ENCODE measurements around the gene MYO18B.

The MYO18B gene

DNA sequence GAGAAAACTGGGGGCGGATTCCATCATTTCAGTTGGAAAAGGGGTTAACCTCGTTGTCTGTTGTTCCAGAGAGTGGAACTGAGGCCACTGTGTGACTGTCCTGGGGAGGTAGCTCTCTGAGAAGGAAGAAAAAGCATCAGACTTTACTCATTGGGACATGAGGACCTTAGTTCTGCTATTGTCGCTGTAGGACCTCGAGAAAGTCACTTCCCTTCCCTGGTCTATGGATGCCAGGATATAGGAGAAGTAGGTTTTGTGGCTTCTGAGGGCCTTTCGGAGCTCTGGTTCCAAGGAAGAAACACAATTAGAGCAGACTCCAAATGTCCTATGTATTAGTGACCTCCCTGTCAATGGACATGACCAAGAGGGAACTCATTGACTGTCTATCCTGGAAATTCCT is 6.2 kb downstream of the MYO18B start:
- no peak for DNase-seq (ENCODE audit: low read depth in 2 of 2)

DNA sequence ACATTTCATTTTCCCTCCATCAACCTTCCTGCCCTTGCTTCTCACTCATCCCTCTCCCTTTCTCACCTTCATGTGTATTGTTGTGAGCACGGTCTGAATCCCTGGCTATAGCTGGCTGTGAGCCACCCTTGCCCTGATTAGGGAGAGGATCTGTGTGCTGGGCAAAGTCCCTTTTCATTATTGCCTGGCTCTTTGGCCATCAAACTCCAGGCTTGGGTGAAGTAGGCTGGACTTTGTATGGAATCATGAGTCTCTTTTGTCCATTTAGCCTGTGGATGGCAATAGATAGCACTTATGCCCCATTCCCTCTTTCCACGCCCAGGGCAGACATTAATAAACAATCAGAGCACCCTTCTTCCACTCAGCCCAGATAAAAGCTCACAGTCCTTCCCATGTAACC is 6.7 kb downstream of the MYO18B start:
- no peak for DNase-seq (ENCODE audit: low read depth in 2 of 2)

GRCh38 chr22:25749420-25750169 is 7.6 kb downstream of the MYO18B start:
- DNase-seq (ENCODE audit: low read depth in 2 of 2) = peak; percentile 29 to 39

DNA sequence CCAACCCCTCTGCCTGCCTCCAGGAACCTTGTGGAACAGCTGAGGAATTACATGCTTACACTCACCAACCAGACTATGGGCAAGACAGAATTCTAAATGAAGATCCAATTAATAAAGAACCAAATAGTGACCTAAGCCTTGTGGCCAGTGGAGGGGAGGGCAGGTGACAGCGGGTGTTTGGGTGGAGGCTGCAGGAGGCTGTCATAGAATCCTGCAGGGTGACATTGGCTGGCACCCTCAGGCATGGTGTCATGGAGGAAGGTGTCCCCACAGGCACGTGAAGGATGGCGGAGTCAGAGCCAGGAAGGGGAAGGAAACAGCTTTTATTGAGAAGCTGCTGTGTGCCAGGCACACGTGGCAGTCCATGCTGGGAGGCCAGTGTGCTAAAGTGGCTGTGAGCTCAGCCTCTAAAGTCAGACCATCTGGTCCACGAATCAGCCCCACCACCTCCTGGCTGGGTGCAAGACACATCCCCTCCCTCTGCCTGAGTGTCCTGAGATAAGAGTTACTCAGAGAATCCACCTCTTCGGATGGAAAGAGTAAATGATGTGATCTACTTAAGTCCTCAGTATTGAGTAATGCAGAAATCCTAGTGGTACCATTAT is 8.7 kb downstream of the MYO18B start:
- no peak for DNase-seq (ENCODE audit: low read depth in 2 of 2)

- no peak for DNase-seq (ENCODE audit: low read depth in 2 of 2)
These were observed 9.2 kb downstream of the MYO18B start for GRCh38 chr22:25751174-25751581.

GRCh38 chr22:25752615-25753214 is 10.7 kb downstream of the MYO18B start:
- DNase-seq (ENCODE audit: low read depth in 2 of 2) = no peak

DNA sequence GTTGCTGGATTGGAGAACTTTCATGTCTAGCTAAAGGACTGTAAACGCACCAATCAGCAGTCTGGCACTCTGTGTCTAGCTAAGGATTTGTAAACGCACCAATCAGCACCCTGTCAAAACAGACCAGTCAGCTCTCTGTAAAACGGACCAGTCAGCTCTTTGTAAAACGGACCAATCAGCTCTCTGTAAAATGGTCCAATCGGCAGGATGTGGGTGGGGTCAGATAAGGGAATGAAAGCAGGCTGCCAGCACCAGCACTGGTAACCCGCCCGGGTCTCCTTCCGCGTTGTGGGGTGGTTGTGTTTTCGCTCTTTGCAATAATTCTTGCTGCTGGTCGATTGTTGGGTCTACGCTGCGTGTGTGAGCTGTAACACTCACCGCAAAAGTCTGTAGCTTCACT is 11.3 kb downstream of the MYO18B start:
- DNase-seq (ENCODE audit: low read depth in 2 of 2) = no peak

GRCh38 chr22:25754527-25755202 is 12.7 kb downstream of the MYO18B start:
- DNase-seq (ENCODE audit: low read depth in 2 of 2) = no peak

DNA sequence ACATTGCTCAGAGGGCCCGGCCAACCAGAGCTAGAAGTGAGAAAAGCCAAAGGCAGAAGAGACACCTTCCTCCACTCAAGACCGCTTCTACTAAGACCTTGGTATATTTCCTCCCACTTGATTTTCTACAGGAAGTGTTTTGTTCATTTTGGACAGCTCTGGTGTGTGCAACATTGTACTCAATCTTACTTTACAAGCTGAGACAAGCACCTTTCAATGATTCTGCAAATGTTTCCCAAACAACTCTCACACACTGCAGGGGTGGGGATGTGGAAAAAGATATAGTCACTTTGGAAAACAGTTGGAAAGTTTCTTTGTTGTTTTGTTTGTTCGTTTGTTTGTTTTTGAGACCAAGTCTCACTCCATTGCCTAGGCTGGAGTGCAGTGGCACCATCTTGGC is 15.7 kb downstream of the MYO18B start:
- no peak for DNase-seq (ENCODE audit: low read depth in 2 of 2)

DNA sequence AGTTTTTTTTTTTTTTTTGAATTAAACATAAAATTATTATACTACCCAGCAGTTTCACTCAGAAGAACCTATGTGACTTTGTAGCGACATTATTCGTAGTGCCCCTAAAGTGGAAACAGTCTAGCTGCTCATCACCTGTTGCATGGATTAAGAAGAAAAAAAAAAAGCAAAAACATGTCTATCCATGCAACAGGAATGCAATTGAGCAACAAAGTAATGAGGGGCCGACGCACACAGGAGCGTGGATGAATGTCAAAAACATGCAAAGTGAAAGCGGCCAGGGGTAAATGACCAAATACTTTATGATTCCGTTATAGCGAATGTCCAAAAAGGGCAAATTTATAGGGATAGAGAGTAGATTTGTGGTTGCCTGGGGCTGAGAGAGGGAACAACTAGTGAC is 16.3 kb downstream of the MYO18B start:
- DNase-seq (ENCODE audit: low read depth in 2 of 2) = no peak

GRCh38 chr22:25759825-25760231 is 17.8 kb downstream of the MYO18B start:
- DNase-seq (ENCODE audit: low read depth in 2 of 2) = no peak

GRCh38 chr22:25760294-25760693 is 18.3 kb downstream of the MYO18B start:
- no peak for DNase-seq (ENCODE audit: low read depth in 2 of 2)

DNA sequence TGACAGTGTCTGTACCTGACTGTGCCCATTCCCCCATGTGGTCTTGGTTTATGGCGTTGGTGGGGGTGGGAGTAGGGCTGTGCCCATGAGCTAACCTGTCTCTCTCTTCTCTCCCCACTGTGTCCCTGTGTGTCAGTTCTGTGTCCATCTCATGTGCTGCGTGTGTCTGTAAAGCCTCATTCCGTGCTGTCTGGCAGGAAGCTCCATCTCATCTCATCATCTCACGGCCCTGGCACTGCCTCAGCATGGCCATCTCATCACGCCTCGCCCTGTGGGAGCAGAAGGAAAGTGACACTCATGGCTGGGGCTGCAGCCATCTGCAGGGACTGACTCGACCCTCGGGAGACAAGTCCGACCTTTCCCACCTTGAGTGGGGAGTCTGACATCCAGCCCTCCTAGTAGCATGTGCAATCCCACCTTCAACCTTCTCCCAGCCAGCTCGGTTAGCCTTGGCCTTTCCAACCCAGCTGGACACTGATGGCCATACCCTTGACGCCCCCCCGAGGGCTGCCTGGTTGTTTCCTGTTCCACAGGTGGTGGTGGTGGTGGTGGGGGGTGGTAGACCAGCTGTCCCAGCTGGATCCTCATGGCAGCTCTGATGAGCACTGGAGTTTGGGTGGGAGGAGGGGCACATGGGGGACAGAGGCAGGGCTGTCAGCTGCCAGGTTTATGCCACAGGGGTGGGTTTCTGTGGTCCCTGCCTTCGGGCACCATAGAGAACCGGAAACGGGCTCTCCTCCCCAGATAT is 19.0 kb downstream of the MYO18B start:
- no peak for DNase-seq (ENCODE audit: low read depth in 2 of 2)

- no peak for DNase-seq (ENCODE audit: low read depth in 2 of 2)
These were observed 20.2 kb downstream of the MYO18B start for GRCh38 chr22:25762147-25762546.

DNA sequence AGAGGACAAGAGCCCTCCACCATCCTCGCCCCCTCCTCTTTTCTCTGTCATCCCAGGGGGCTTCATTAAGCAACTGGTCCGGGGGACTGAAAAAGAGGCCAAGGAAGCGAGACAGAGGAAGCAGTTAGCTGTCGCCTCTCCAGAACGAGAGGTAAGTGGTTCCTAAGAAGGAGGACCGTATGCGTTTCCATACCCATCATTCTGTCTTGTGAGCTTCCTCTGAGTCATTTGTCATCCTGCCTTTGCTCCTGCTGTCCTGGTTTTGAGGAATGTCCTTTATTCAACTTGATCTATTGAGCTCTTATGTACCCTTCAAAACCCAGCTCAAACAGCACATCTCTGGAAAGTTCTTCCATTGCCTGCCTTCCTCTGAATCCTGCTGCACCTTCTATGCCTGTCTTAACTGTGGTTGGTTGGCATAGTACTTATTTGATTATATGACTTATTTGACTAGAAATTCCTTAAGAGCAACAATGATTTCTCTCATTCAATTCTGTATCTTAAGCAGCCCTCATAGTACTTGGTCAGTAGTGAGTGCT is 21.3 kb downstream of the MYO18B start:
- DNase-seq (ENCODE audit: low read depth in 2 of 2) = no peak

- no peak for DNase-seq (ENCODE audit: low read depth in 2 of 2)
These were observed 22.5 kb downstream of the MYO18B start for GRCh38 chr22:25764270-25765015.

GRCh38 chr22:25765016-25765367 is 23.0 kb downstream of the MYO18B start:
- no peak for DNase-seq (ENCODE audit: low read depth in 2 of 2)

GRCh38 chr22:25765801-25766200 is 23.8 kb downstream of the MYO18B start:
- no peak for DNase-seq (ENCODE audit: low read depth in 2 of 2)

GRCh38 chr22:25766418-25766817 is 24.4 kb downstream of the MYO18B start:
- no peak for DNase-seq (ENCODE audit: low read depth in 2 of 2)

GRCh38 chr22:25770333-25770732 is 28.3 kb downstream of the MYO18B start:
- DNase-seq (ENCODE audit: low read depth in 2 of 2) = no peak

DNA sequence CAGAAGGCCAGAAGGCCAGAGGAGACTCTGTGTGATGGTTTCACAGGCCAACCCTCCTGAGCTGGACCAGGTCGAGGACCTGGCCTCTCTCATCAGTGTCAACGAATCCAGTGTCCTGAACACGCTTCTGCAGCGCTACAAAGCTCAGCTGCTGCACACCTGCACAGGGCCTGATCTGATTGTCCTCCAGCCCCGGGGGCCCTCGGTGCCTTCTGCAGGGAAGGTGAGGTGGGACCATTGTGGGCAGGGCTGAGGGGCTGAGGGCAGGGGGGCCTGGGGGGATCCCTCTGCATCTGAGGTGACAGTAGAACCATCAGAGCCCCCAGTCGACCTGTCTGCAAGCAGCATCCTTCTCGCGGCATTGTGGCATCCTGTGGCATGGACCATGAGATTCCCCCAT is 30.3 kb downstream of the MYO18B start:
- DNase-seq (ENCODE audit: low read depth in 2 of 2) = no peak
